Activated CD4-positive, alpha-beta T cell treated with anti-CD3 and anti-CD28 coated beads, Interleukin-10, Interleukin-2, amounts not matched to agents 100 ng/mL and 50 ng/mL, durations not matched to agents 16 hours and 8 hours (primary cell): ENCODE data around the gene TMOD3.
"Not testable (repeated sequence)": the region's sequence is repeated elsewhere in the genome, so short reads cannot be mapped to it uniquely, and the experiment has no call there.

Experiments used
- DNase-seq: peaks from one replicate; pipeline ENCODE4 v3.0.0-alpha.2; 2020

TMOD3 gene

GRCh38 chr15:51829376-51830275 is at the start of gene TMOD3:
Gene TMOD3, plus strand, starts transcription at chr15:51829653. Its CDS starts 33,232 bp downstream, at chr15:51862885.
- DNase-seq = peak; percentile 95

- no peak for DNase-seq
Measured at GRCh38 chr15:51780636-51781035, 48.8 kb upstream of the TMOD3 start.

GRCh38 chr15:51781506-51781905 is 47.9 kb upstream of the TMOD3 start:
- DNase-seq = no peak

GRCh38 chr15:51782357-51782896 is 47.0 kb upstream of the TMOD3 start:
- DNase-seq = no peak

GRCh38 chr15:51783967-51784366 is 45.5 kb upstream of the TMOD3 start:
- no peak for DNase-seq

- DNase-seq = not testable (repeated sequence)
Measured at GRCh38 chr15:51787130-51787529, 42.3 kb upstream of the TMOD3 start.

- not testable (repeated sequence) for DNase-seq
Measured at GRCh38 chr15:51792474-51792873, 37.0 kb upstream of the TMOD3 start.

- no peak for DNase-seq
Measured at GRCh38 chr15:51793521-51794305, 35.7 kb upstream of the TMOD3 start.

- no peak for DNase-seq
Measured at GRCh38 chr15:51796847-51797401, 32.5 kb upstream of the TMOD3 start.

GRCh38 chr15:51798281-51798680 is 31.2 kb upstream of the TMOD3 start:
- peak; percentile 29 for DNase-seq

- no peak for DNase-seq
Measured at GRCh38 chr15:51799282-51800252, 29.9 kb upstream of the TMOD3 start.

- DNase-seq = peak; percentile 6
Measured at GRCh38 chr15:51801391-51801835, 28.0 kb upstream of the TMOD3 start.

- DNase-seq = no peak
Measured at GRCh38 chr15:51802593-51802992, 26.9 kb upstream of the TMOD3 start.

GRCh38 chr15:51803965-51804364 is 25.5 kb upstream of the TMOD3 start:
- DNase-seq = no peak

- no peak for DNase-seq
Measured at GRCh38 chr15:51806123-51806522, 23.3 kb upstream of the TMOD3 start.

- no peak for DNase-seq
Measured at GRCh38 chr15:51809457-51809856, 20.0 kb upstream of the TMOD3 start.

GRCh38 chr15:51812598-51812997 is 16.9 kb upstream of the TMOD3 start:
- no peak for DNase-seq

GRCh38 chr15:51814606-51815005 is 14.8 kb upstream of the TMOD3 start:
- DNase-seq = no peak

GRCh38 chr15:51816611-51817010 is 12.8 kb upstream of the TMOD3 start:
- DNase-seq = no peak

- DNase-seq = no peak
Measured at GRCh38 chr15:51818150-51818549, 11.3 kb upstream of the TMOD3 start.

- DNase-seq = no peak
Measured at GRCh38 chr15:51825698-51826097, 3.8 kb upstream of the TMOD3 start.
